Transverse colon (tissue), 3 donors: ENCODE results near the gene HDDC3.

ENCODE experiments used
- EP300 ChIP-seq: sonication (generic); formaldehyde crosslinking; IDR thresholded peaks from one replicate; pipeline ENCODE4 v1.6.1; 2017; ENCODE audit warnings: antibody characterized with exemption, low read depth
- POLR2A ChIP-seq: fragments of 450-650 bp; IDR thresholded peaks from one replicate; pipeline ENCODE4 v1.6.1; 2016; ENCODE audit warnings: antibody characterized with exemption, mild to moderate bottlenecking, moderate library complexity
- TF ChIP-seq, protein P1 (sequence below), 5 experiments: fragments of 200-600 bp in 3 of 5; fragments of 450-650 bp in 2 of 5; sonication (generic) in 3 of 5; IDR thresholded peaks; 1 replicate in 2 of 5; 2 replicates in 3 of 5; pipeline ENCODE4 v1.5.1; 2016 to 2017; ENCODE audit warnings: antibody characterized with exemption in 5 of 5, inconsistent platforms in 3 of 5, mild to moderate bottlenecking in 2 of 5, moderate library complexity in 1 of 5

DNA sequence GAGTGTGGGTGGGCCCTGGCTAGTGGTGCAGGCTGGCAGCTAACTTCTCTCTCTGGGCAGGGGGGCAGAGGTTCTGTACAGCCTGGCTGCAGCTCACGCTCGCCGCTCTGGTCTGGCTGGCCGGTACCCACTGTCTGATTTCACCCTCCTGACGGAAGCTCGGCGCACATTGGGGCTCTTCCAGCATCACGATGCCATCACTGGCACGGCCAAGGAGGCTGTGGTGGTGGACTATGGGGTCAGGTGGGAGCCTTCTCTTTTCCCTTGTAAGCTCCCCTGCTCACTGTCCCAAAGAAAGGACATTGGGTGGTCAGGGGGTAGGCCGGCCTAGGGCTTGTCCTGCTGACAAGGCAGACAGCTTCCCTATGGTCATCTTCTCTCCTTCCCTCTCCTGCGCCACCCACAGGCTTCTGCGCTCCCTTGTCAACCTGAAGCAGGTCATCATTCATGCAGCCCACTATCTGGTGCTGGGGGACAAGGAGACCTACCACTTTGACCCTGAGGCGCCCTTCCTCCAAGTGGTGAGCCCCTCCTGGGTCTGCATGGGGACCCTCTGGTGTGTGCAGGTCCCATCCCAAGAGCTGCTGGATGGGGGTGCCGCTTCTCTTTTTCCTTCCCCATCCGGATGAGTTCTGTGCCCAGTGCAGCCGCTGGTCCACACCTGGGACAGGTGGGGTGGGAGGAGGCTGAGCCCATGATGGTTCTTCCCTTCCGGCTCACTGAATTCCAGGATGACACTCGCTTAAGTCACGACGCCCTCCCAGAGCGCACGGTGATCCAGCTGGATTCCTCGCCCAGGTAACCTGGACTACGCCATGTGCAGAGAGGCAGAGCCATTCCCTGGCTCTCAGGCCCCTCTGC is 21.7 kb downstream of the HDDC3 start:
- TF ChIP-seq, protein P1, sequence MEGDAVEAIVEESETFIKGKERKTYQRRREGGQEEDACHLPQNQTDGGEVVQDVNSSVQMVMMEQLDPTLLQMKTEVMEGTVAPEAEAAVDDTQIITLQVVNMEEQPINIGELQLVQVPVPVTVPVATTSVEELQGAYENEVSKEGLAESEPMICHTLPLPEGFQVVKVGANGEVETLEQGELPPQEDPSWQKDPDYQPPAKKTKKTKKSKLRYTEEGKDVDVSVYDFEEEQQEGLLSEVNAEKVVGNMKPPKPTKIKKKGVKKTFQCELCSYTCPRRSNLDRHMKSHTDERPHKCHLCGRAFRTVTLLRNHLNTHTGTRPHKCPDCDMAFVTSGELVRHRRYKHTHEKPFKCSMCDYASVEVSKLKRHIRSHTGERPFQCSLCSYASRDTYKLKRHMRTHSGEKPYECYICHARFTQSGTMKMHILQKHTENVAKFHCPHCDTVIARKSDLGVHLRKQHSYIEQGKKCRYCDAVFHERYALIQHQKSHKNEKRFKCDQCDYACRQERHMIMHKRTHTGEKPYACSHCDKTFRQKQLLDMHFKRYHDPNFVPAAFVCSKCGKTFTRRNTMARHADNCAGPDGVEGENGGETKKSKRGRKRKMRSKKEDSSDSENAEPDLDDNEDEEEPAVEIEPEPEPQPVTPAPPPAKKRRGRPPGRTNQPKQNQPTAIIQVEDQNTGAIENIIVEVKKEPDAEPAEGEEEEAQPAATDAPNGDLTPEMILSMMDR (IDR thresholded peaks at IDR 0.05) = no peak
- no peak for TF ChIP-seq POLR2A
- TF ChIP-seq EP300 = no peak
